GM18517 (cell line): ENCODE measurements around the gene ESRRG.

Experiments
- ATAC-seq: cut with Tn5 transposase; IDR thresholded peaks from one replicate; pipeline ENCODE4 v1.9.1; 2021; ENCODE audit warnings: mild to moderate bottlenecking, moderate library complexity; ENCODE audit not compliant: unreplicated experiment

ESRRG gene

GRCh38 chr1:216632980-216633379 lies 90.2 kb downstream of the ESRRG start:
- ATAC-seq, result no peak

- no peak for ATAC-seq
Observed at GRCh38 chr1:216630532-216630931, 92.7 kb downstream of the ESRRG start.

DNA sequence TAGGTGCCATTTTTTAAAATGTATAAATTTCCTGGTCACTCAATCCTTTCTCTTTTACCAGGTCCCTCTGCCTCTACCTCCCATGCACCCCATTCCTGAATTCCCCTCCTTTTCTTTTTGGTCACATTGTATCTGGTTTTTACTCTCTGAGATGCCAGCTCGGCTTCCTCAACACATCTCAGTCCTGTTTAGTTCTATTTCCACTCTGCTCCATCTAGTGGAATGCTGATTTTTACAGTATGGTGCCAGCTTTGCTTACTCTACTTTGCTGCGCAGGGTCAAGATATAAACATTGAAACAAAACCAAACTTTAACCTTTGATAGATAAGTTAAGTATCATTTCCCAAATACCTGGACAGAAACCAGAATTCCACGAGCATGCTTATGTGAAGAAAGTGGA lies 96.0 kb downstream of the ESRRG start:
- ATAC-seq, result no peak

GRCh38 chr1:216626394-216627067 lies 96.7 kb downstream of the ESRRG start:
- ATAC-seq, result no peak

DNA sequence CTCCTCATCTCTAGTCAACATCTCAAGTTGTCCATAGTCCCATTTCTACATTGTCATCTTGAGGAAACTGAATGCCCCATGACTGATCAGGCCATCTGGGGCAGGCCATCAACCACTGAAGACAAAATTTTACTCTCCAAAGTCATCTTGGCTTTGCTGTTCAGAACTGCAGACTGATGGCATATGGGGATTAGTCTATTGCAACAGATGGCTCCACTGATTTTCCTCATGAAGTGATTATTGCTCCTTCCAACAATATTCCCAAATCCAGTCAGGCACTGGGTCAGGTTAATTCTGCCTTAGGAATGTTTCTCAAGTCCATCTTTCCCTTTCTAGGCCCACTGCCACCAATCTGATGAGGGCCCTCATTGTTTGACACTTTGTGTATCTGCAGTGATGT lies 101.7 kb downstream of the ESRRG start:
- no peak for ATAC-seq

- ATAC-seq, result no peak
Observed at GRCh38 chr1:216617081-216617875, 106.0 kb downstream of the ESRRG start.

DNA sequence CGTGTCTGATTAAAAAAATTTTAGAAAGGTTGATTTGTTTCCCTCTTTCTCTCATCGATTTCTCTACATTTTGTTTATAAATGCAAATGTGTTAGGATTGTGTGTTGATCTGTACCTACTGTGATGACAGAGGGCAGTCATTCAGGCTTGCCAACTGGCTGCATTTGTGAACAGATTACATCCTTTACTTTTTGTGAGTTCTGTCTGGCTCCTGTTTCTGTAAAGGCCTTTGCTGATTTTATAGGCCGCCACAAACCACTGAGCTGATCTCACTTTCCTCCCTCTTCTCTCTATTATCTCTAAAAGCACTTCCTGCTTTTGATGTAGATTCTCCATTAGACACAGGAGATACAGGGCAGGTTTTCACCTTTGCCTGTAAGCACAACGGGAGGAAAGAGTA lies 106.8 kb downstream of the ESRRG start:
- ATAC-seq, result no peak

- ATAC-seq, result no peak
Observed at GRCh38 chr1:216614011-216614934, 109.0 kb downstream of the ESRRG start.

DNA sequence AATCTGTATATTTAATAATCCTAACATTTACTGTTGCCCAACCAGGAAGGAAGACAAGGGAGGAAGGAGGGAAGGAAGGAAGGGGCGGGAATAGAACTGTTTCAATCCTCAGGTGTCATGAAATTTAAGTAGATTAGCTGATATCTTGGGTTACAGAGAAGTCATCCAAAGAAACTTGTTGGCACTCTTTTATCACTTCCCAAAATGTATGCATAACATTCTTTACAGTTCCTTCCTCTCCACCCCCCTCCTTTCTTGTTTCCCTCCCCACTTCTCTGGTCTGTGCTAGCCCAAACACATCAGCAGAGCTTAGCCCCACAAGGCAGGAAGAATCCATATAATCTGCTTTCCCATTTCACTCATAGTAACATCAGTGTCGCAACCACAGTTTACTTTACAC lies 110.9 kb downstream of the ESRRG start:
- no peak for ATAC-seq

DNA sequence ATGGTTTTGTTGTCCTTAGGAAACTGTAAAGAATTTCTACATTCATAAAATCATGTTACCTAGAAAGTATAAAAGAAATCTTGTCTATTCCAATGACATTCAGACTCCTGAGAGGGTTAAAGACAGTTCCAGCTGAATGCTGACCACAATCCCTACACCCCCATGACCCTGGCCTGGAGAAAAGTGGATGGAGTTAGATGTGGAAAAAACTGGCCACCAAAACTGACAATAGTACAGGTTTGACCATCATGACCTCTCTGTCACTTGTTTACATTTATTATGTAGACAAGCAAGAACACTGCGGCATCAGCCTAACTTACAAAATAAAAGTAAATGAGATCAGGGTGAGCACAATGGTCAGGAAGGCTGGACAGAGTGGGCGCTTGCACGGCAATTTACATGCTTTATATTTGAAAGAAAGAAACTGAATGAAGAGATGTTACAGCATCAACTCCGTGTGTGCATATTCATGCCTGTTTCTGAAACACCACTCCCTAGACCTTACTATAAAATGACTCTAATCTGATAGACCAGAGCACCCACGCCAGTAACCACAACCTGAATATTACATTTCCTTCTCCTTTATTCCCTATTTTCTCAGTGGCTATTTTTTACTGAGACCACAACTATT lies 116.0 kb downstream of the ESRRG start:
- no peak for ATAC-seq

DNA sequence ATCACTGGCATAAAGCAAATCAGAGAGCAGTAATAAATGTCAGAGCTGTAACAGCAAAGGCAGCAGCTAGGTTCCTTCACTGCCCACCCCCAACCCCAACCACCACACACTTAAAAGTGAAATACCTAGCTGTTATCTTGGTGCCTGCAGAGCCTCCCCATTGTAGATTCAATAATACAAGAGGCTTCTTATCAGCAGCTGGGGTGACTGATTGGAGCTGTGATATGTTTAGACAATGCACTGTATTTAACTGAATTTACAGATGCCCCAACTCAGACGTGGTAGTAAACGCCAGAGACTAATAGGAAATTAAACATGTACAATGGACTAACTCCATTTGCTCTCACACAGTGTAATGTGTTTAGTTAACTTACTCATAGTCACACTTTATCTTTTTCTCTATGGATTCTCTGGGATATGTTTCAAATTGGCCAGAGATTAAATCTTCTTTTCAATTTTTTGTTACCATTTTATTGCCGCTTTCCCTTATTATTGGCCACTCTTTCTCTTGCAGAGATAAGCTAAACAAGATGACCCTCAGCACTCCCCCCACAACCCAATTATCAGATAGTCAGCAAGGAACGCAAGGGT lies 117.1 kb downstream of the ESRRG start:
- ATAC-seq, result no peak

- ATAC-seq, result no peak
Observed at GRCh38 chr1:216604771-216605170, 118.5 kb downstream of the ESRRG start.

GRCh38 chr1:216600730-216601609 lies 122.3 kb downstream of the ESRRG start:
- peak; percentile 80 for ATAC-seq

- no peak for ATAC-seq
Observed at GRCh38 chr1:216599851-216600250, 123.4 kb downstream of the ESRRG start.

DNA sequence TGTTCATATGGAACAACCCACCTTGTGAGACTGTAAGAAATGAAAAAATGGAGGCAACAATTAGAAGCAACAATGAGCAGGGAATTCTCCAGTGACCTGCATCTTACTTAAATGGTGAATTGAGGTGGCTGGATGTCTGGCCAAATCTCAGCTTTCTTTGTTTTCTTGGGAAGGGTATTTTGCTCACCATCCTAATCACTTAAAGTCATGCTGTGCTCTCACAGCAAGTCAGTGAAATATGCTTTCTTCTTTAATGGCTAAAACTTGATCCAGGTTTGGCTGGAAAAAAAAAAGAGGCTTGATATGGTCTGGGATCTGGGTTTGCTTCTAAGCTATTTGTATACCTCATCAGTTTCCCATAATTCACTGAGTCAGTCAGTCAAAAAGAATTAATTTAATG lies 124.8 kb downstream of the ESRRG start:
- ATAC-seq, result no peak

GRCh38 chr1:216596281-216596862 lies 126.9 kb downstream of the ESRRG start:
- ATAC-seq, result no peak

GRCh38 chr1:216587715-216588114 lies 135.5 kb downstream of the ESRRG start:
- no peak for ATAC-seq

DNA sequence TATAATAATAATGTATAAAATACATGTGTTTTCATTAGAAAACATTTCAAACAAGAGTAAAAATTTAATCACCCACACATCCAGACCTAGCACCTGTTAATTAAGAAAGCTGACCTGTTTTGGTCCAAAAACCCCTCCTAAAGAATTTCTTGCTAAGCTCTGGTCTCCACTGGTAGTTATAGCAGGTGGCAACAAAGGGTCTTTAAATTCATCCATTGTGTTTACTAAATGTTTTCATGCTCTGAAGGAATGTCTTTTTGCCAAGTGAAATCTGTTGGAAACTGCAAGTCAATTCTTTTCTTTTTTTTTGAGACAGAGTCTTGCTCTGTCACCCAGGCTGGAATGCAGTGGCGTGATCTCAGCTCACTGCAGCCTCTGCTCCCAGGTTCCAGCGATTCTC lies 141.1 kb downstream of the ESRRG start:
- no peak for ATAC-seq

DNA sequence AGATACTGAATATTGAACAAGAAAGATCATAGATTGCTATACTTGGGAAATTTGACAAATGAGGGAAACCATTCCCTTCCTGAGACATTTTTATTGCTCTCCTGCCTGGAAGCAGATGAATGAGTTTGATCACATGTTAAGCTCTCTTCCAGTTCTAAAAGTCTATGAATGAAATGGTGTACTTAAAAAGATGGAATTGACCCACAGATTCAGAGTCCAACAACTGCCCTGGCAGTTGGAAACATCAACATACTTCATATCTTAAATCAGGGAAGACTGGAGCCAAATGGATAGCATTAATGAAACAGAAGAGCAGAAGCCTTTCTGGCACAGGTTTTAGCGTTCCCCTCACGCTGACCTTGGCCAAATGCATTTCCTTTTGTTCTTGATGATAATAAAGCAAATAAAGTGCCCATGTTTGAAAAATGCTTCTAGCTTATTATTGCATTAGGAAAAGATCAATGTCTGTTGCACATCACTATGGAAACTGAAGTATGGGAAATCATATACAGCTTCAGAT lies 142.6 kb downstream of the ESRRG start:
- no peak for ATAC-seq
